ENCODE measurements around the gene ADAM15. TPM values are rescaled to one million over a fixed set of nuclear protein-coding genes. Genes with fewer than 3 reads are reported as not detected.
A peak's percentile ranks its signal among the peaks of the same experiment; 100 is the strongest.

ADAM15 gene
- total and polyA plus RNA-seq, 12 donors = 46.7 to 305 (median 65.0) TPM

- DNase-seq = no peak
- H3K36me3 ChIP-seq = peaks cover 0 to 89% (median 49%) of the 10 kb centered on the region in 9 donors
- intact Hi-C loops (cut with DNase I) = loop anchor here in 2 of 10 donors (5.0 to 10.0 kb wide), 3 partner anchors 82 to 1400 kb away; partner anchors contain the start of genes CKS1B (in 1 of the 2) and SHC1 (in 1 of the 2)
- no peak for TF ChIP-seq CTCF (IDR thresholded peaks at IDR 0.05)
- H3K4me3 ChIP-seq = no peak overlapping the region
- H3K9me3 ChIP-seq = no peaks in the 10 kb centered on the region
- 92 to 95% methylated on average over 8 of the region's 8 CpGs for WGBS, 2 donors
- no peak for ATAC-seq
- H3K4me1 ChIP-seq = peaks cover 7 to 49% (median 27%) of the 10 kb centered on the region in 9 donors
- H3K27me3 ChIP-seq = no peaks in the 10 kb centered on the region
- H3K27ac ChIP-seq = no peak overlapping the region
Observed at GRCh38 chr1:155057104-155057503, 6.0 kb downstream of the ADAM15 start.

- WGBS, 2 donors = 95 to 98% methylated on average over 13 of the region's 13 CpGs
- Histone ChIP-seq H3K27me3 (no peaks in the 10 kb centered on the region), H3K36me3 (peaks cover 0 to 89% (median 49%) of the 10 kb centered on the region in 9 donors), H3K4me1 (peaks cover 14 to 50% (median 28%) of the 10 kb centered on the region in 9 donors), H3K9me3 (no peaks in the 10 kb centered on the region), H3K4me3 (no peak overlapping the region), H3K27ac (no peak overlapping the region)
- no peak for ATAC-seq
- no peak for TF ChIP-seq CTCF (IDR thresholded peaks at IDR 0.05)
- DNase-seq = no peak
- intact Hi-C loops (cut with DNase I) = loop anchor here in 2 of 10 donors (5.0 to 10.0 kb wide), 3 partner anchors 83 to 1400 kb away; partner anchors contain the start of genes CKS1B (in 1 of the 2) and SHC1 (in 1 of the 2)
Observed at GRCh38 chr1:155057788-155058211, 6.7 kb downstream of the ADAM15 start.

- H3K27ac ChIP-seq = no peak overlapping the region
- H3K4me1 ChIP-seq = peaks cover 16 to 49% (median 33%) of the 10 kb centered on the region in 9 donors
- H3K4me3 ChIP-seq = no peak overlapping the region
- TF ChIP-seq CTCF (IDR thresholded peaks at IDR 0.05) = no peak
- ATAC-seq (no peak), DNase-seq (no peak)
- H3K9me3 ChIP-seq = no peaks in the 10 kb centered on the region
- H3K36me3 ChIP-seq = peaks cover 0 to 63% (median 34%) of the 10 kb centered on the region in 9 donors
- no peaks in the 10 kb centered on the region for H3K27me3 ChIP-seq
- WGBS, 2 donors = 74 to 83% methylated on average over 8 of the region's 8 CpGs
- intact Hi-C loops (cut with DNase I) = loop anchor here in 4 of 10 donors (1.0 to 10.0 kb wide), 3 partner anchors 15 to 88 kb away; partner anchors contain the start of genes CKS1B (in 2 of the 4), SHC1 (in 2 of the 4) and ZBTB7B (in 1 of the 4)
Observed at GRCh38 chr1:155060736-155061135, 9.6 kb downstream of the ADAM15 start.

- peak; percentile 97 to 100 (median 99) for TF ChIP-seq CTCF (IDR thresholded peaks at IDR 0.05)
- H3K36me3 ChIP-seq = peaks cover 0 to 55% (median 29%) of the 10 kb centered on the region in 9 donors
- no peaks in the 10 kb centered on the region for H3K27me3 ChIP-seq
- ATAC-seq (peak; percentile 31 to 77 (median 70)), DNase-seq (peak; percentile 90 to 92)
- peak overlapping the region in 1 of 10 donors; percentile 12 for H3K4me3 ChIP-seq
- 29 to 34% methylated on average over 21 of the region's 21 CpGs for WGBS, 2 donors
- H3K4me1 ChIP-seq = peaks cover 16 to 49% (median 33%) of the 10 kb centered on the region in 9 donors
- no peak overlapping the region for H3K27ac ChIP-seq
- H3K9me3 ChIP-seq = no peaks in the 10 kb centered on the region
- intact Hi-C loops (cut with DNase I) = loop anchor here in 5 of 10 donors (1.0 to 10.0 kb wide), 5 partner anchors 16 to 89 kb away; partner anchors contain the start of genes CKS1B (in 2 of the 5), SHC1 (in 2 of the 5) and ZBTB7B (in 1 of the 5)
Observed at GRCh38 chr1:155061381-155062150, 10.4 kb downstream of the ADAM15 start.

Measured in heart right ventricle (tissue), 16 donors.